GM19351 (cell line): Measurements from ENCODE around the gene EOMES.

Source experiments
- ATAC-seq: cut with Tn5 transposase; IDR thresholded peaks from one replicate; pipeline ENCODE4 v1.9.1; 2021; ENCODE audit warnings: mild to moderate bottlenecking, moderate library complexity; ENCODE audit not compliant: unreplicated experiment

EOMES gene

GRCh38 chr3:27681249-27681748 lies 40.8 kb downstream of the EOMES start:
- peak; percentile 71 for ATAC-seq

DNA sequence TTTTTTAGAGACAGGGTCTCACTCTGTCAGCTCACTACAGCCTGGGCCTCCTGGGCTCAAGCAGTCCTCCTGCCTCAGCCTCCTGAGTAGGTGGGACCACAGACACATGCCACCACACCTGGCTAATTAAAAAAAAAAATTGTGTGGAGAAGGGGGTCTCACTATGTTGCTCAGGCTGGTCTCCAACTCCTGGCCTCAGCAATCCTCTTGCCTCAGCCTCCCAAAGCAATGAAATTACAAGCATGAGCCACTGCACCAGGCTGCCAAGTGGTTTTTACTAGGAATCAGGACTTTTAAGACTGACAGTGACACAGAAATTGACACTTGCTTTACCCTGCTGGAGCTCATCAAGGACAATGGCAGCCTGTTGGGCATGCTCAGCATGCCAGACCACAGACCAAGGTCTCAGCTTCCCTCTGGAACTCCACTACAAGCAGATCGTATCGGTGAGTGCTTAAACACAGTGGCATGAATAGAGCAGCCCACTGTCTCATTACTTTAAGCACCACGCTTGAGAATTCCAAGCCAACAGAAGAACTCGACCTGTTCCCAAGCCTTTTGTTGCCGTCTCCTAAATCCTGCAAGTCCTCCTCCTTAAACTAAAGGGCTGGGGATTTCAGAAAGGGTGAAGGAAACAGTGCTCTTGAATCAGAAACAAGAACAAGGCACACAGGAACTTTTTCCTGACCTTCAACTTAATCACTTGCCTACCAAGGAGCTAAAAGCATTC lies 41.4 kb downstream of the EOMES start:
- ATAC-seq, result peak; percentile 12

DNA sequence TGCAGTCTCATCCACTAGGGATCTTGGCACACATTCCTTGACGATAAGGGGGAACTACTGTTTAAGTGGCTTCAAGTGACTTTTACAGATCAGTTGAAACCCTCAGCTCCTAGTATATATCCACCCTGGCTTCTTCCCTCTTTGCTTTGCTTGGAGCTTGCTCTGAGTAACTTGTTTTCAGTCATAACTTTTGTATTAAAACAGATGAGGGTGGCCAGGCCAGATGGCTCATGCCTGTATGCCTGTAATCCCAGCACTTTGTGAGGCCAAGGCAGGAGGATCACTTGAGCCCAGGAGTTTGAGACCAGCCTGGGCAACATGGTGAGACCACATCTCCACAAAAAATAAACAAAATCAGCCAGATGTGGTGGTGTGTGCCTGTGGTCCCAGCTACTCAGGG lies 42.4 kb downstream of the EOMES start:
- no peak for ATAC-seq

- no peak for ATAC-seq
These were observed 43.9 kb downstream of the EOMES start for GRCh38 chr3:27678234-27678633.

DNA sequence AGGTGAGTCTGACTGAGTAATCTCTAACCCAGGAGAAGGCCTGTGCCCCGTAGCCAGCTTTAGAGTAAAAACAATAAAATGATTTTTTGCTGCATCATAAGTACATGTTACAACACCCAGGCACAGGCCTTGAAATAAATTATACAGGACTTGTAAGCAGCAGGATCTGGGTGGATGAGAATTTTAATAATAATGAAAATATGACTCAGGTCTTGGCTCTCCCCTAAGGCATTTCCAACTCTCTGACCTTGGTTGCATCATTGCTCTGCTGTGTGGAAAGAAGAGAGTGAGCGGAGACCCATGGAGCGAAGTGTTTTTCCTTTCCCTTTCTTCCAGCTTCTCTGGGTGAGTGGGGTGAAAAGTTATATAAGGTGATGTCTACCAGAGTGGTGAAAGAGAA lies 44.6 kb downstream of the EOMES start:
- ATAC-seq, result no peak

GRCh38 chr3:27675287-27675686 lies 46.8 kb downstream of the EOMES start:
- ATAC-seq, result no peak

GRCh38 chr3:27673701-27674100 lies 48.4 kb downstream of the EOMES start:
- ATAC-seq, result no peak

GRCh38 chr3:27671101-27671500 lies 51.0 kb downstream of the EOMES start:
- ATAC-seq, result no peak

DNA sequence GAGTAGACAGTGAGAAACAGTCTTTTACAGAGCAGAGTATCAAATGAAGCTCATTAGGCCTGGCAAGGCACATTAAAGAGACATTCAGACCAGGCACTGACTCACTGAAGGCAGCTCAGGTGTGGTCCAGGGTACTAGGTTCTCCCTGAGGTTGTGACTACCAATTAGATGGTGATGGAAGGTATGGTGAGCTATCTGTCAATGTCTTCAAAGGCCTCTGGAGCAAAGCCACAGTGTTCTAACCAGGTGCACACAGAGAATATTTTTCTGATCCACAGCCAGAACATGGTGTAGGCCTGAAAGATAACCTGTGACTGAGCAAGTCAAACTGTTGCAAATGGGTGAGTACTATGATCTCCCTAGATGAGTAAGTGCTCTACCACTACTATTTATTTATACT lies 51.5 kb downstream of the EOMES start:
- no peak for ATAC-seq

DNA sequence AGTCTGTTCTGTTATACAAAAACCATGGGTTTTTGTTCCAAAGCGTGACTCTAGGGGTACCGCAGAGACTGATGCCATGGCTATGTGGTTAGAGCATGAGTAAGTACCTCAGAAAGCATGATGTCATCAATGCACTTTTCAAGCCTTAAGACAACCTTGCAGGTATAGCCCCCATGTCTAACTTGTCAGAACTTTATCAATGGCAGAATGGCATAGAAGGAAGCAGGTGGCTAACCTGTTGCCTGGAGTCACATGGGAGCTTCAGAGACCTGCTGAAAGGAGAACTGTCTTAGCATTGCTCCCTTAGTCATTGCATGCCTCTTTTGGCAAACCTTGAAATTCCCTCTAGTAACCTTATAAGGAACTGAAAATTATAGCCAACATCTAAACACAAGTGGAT lies 52.5 kb downstream of the EOMES start:
- peak; percentile 52 for ATAC-seq

- ATAC-seq, result no peak
These were observed 54.4 kb downstream of the EOMES start for GRCh38 chr3:27667751-27668150.

GRCh38 chr3:27666708-27667107 lies 55.4 kb downstream of the EOMES start:
- ATAC-seq, result peak; percentile 44

- peak; percentile 42 for ATAC-seq
These were observed 55.9 kb downstream of the EOMES start for GRCh38 chr3:27666272-27666671.
